Measurements from ENCODE around the gene NIN. TPM values are rescaled to one million over a fixed set of nuclear protein-coding genes. Genes with fewer than 3 reads are reported as not detected.
A peak's percentile ranks its signal among the peaks of the same experiment; 100 is the strongest.

The NIN gene
- total RNA-seq, 1 experiment from 2014 or later, result 31.5 TPM

DNA sequence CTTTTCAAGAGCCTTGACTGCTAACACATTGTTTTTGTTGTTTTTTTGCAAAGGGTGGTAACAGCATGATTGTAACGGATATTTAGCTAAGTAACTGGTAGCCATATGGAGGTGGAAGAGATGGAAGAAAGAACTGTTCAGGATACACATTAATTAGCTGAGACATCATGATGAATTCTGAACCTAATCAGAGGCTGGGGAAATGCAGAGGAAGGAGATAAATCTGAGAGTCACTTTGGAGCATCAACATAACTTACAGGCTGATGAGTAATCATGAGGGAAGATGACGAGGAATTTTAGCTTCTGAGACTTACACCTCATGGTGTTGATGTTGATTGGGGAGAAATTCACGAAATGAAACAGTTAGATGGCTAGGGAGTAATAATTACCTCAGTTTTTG lies 62.3 kb downstream of the NIN start:
- peak; percentile 37 for DNase-seq (ENCODE audit: low read depth)

DNA sequence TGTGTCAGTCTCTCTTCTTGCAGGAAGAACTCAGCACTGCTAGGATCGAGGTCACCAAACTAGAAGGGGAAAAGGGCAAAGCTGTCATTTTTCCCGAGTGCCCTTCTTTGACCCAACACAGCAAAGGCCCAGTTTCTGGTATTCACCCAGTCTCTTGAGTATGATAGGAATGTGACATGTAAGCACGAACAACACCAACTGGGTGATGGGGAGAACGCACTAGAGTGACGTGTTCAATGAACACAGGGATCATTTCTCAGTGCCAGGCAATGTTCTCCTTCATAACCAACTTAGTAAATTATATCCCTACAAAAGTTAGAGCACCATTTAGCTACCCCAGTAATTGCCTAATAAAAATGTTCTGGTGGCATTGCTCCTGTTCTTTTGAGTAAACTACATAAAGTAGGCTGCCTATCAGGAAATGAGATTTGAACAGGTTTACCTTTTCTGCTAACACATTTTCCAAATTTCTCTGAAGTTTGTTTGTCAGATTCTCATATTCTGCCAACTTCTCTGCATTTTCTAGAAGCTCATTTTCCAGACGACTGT lies 64.5 kb downstream of the NIN start:
- DNase-seq (ENCODE audit: low read depth), result no peak

DNA sequence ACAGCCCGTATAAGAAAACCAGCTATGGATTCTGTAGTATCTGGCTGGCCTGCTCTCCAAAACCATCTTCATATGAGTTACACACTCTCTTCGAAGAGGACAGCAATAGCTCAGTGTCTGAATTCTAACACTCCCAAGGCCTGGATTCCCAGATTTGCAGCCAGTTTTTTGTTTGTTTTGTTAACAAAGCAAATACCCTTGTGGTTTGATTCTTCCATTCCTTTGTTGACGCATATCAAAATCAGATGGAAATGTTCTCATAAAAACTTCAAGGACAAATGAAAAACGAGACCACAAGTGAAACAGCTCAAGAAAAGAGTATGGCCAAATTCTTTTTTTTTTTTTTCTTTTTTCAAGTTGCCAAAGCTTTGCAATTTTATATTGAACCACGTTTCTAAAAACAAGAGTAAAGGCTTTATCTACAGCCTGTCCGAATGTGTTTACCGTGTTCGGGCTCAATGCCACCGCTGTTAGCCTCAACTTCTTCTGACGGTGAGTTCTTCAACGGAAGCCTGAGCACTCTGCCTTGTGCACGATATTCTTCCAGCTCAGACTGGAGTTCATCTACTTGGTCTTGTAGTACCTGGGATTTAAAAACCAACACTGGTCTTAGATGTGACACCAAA lies 67.5 kb downstream of the NIN start:
- DNase-seq (ENCODE audit: low read depth), result no peak

DNA sequence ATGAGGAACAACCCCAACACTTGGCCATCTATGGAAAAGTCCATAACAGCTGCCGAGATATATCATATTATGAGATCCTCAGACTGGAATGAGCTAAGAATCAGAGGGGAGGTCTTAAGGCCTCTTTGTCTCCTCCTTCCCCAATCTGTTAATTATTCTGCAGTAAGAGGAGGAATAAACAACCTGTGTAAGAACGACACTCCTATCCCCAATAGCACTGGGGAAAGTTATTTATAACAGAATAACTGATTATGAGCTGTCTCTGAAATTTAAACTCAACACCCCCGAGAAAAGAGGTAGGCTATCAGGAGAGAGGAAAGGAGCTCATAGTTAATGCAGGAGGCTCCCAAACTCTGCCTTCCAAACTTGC lies 68.0 kb downstream of the NIN start:
- DNase-seq (ENCODE audit: low read depth), result no peak

DNA sequence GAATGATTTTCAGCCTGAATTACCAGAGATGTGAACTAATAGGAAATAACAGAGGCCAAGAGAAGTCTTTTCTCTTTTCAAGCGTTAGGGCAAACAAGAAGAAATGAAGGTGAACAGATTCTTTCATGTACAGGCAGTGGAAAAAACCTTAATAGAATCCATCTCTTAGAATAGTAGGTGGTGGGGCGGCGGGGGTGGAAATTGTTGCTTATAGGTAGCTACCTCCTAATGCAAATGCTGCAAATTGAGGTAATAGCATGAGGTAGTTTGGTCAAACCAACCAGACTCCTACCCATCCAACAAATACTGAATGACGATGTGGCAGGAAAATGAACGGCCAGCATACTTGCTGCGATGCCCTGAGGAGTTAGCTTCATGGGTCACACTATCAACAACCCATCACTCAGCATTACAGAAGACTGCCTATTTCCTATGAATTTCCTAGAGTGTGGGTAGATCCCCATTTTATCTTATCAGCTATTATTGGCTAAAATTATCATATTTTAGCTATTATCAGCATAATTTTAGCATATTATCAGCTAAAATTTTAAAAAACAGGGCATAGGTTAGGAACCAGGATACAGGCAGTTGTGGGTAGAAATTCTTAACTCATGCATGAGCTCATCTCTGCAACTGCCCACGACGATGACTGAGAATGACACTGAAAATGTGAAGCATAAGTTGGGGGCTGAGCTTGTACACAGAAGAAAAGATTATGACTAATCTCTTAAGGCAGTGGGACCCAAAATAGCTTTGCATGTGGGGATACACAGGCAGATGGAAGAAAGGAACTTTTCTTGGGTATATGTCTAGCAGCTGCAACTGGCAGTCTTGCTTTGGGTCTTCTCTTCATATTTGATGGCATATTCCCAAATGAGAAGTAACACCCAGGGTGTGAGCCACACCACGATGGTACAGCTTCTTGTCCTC lies 68.7 kb downstream of the NIN start:
- peak; percentile 85 for DNase-seq (ENCODE audit: low read depth)

DNA sequence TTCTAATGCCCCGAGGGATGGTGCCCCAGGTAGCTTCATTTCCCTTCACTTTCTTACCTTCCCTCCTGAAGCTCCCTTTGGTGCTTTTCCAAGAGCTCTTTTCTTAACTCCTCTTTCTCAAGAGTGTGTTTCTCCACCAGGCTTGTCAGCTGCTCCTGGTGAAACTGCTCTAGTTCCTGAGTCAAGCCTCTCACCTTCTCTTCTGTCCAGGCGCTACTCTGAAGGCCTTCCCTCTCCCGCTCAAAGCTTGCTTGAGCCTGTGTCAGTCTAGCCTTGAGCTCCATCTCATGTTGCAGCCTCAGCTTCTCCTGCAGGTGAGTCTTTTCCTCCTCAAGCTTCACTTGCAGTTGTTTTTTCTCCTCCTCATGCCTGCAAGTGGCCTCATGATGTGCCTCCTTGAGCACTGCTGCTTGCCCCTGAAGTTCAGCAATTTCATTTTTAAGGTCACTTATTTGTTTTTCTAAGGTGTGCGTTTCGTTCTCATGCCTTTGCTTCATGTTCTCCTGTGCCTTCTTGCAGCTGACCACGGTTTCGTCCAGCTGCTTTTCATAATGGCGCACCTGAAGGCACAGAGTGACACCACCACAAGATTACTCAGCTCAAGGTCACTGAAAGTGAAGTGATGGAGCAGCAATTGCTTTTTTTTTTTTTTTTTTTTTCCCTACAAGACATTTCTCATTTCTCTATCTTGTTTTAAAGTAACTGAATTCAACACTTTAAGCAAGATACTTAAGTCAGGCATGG lies 71.0 kb downstream of the NIN start:
- no peak for DNase-seq (ENCODE audit: low read depth)

DNA sequence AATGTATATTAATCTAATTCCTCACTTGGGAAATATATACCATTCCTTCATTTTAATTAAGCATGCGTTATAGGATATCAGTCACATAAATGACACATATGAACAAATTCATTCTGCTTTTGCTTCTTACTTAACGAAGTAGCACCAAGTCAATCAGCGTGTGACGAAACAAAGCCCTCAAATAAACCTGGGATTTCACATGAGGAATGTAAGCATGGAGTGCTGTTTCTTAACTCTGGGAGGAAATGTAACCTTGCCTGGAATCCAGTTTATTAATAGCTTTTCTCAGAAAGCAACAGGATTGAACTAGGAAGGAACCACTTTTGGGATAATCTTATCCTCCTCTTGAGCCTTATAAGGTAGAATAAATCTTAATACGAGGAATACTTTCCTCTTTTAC lies 72.0 kb downstream of the NIN start:
- DNase-seq (ENCODE audit: low read depth), result no peak

DNA sequence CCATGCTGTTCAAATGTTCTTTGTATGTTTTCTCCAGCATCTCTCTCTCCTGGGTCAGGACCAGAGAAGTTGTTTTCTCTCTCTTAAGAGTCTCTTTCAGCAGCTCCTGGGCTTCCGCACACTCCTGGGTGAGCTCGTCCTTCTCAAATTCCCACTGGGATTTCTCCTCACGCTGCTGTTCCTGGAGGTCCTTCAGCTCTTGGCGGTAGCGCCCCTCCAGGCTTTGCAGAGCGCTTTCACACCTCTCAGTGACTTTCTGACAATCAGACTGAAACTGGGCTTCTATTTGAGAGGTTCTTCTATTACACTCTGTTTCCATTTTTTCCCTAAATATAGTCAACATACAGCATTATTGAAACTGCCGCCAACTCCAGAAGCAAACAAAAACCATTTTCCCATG lies 72.7 kb downstream of the NIN start:
- DNase-seq (ENCODE audit: low read depth), result no peak

DNA sequence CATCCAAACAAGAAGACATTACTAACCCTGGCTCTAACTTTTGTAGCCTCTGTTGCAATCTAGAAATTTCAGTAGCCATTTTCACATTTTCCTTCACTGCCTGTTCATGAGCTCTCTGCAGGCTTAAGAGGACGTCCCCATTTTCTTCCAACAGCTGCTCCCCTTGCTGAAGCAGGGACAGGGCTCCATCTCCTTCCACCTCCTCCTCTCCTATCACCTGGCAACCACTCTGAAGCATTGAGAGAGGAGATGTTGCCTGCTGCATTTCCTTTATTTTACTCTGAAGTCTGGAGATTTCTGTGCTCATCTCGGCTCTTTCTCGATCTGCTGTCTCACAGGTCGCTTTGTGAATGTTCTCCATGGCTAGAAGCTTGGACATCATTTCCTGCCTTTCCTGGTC lies 73.3 kb downstream of the NIN start:
- no peak for DNase-seq (ENCODE audit: low read depth)

DNA sequence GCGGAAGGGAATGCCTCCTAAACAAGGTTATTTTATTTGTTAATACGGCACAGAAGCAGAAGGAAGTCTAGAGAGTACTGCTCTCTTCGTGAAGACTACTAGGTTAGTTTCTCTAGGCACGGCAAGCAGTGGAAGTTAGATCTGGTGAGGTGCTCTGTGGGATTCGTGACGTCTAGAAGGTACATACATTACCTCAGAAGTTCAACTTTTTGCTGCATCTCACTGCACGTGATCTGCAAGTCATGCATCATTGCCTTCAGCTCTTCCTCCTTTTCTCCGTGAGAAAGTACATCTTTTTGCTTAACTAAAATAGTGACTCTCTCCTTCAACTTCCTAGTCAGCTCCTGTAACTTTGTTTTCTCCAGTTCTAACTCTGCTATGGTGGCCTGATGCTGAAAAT lies 74.7 kb downstream of the NIN start:
- DNase-seq (ENCODE audit: low read depth), result no peak

DNA sequence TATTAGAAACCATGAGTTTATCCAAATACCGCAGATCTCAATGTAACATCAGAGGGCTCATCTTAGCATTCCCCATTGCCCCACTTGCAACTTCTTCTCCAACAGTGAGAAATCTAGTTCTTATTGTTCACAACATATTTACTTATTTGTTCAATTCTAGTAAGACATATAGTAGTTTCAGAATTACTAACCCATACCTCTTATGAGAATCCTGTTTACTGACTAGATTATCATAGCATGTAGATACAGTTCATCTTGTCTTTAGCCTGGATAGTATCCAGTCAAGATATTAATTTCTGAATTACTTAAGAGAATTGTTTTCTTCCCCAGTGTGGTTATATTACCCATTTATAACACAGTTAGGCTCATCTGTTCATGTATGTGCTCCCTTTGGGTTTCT lies 80.6 kb downstream of the NIN start:
- no peak for DNase-seq (ENCODE audit: low read depth)

DNA sequence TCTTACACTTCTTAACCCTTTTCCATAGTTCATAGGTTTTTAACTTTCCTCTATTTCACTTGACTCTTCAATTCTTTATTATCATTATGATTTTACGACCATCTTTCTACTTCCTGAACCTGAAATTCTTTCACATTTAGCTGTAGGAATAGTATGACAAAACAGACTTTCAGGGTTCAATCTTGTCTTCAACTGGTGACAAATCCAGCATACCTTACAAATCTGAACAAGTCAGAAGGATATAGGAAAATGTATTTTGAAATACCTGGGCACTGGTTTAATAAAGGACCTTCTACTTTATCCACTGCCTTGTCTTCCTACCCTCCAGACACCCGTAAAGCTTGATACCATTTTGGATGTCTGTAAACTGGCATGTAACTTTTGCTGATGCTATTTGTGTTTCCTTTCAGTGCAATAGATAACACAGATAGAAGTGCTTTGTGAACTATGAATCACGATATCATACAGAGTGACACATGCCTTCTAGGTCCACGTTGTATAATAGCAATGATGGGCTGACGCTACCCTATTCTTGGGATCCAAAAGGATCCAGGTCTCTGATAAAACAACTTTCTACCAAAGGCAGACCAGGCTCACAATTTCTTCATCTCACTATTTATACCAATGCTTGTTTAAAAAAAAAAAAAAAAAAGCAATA lies 85.4 kb downstream of the NIN start:
- DNase-seq (ENCODE audit: low read depth), result no peak

DNA sequence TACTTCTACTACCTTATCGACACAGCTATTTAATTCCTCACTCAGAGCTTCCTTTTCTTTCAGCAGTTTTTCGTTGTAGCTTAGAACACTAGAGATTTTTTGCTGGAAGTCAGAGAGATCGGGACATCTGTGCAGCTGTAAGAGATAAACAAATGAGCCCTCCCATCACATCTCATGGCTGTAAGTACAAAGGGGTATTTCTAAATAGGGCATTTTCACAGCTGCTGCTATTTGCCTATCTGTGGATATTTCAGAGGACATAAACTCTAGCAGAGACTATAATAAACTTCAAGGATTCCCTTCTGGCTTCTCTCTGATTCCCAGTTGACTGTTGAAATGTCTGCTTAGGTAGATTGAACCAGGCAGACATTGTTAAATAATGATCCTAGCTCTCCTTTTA lies 86.7 kb downstream of the NIN start:
- DNase-seq (ENCODE audit: low read depth), result no peak

DNA sequence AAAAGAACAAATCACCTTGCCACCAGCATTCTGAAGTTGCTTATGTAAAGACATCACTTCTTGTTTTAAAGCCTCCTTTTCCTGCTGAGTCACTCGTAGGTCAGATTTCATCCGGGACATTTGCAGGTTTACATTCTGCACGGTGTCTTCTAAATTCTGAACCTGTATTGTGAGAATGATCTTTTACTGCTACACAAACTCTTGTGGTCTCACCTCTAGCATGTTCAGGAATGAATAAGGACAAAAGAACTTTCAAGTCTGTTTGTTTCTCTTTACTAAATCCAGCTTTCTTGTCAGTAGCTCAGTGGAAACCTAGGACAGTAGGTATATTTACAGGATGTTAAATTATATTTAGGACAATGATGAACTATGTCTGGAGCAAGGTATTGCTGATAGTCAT lies 89.4 kb downstream of the NIN start:
- DNase-seq (ENCODE audit: low read depth), result peak; percentile 70

DNA sequence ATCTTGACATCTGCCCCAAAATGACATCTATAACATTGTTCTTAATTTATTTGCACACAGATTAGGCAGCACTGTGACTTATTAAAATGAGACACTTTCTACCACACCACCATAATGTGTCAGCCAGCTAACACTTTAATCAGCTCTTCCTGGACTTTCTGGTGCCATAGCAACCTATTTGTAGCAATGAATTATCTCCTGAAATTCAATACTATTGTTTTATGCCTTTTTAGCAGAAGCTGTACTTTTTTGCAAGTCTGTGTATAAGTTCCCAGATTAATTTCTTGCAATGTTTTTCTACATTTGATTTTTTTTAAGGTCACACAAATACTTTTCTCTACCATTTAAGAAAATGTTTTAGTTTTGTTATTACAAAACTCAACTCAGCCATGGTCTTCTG lies 90.1 kb downstream of the NIN start:
- DNase-seq (ENCODE audit: low read depth), result no peak

DNA sequence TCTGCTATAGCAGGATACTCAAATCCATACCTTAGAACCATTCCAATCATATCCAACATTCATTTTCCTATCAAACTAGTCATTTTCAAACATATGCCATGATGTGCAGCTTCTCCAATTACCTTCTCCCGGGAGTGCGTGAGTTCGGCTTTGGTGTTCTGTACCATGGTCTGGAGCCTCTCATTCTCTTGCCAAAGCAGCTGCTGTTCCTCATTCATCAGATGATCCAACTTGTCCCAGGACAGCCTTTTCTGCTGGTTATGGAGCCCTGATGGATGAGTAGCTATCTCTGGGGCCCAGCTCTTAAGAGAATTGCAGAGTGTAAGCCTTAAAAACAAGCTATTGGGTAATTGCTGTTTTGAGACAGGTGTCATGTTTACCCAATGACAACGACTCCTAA lies 91.8 kb downstream of the NIN start:
- no peak for DNase-seq (ENCODE audit: low read depth)

DNA sequence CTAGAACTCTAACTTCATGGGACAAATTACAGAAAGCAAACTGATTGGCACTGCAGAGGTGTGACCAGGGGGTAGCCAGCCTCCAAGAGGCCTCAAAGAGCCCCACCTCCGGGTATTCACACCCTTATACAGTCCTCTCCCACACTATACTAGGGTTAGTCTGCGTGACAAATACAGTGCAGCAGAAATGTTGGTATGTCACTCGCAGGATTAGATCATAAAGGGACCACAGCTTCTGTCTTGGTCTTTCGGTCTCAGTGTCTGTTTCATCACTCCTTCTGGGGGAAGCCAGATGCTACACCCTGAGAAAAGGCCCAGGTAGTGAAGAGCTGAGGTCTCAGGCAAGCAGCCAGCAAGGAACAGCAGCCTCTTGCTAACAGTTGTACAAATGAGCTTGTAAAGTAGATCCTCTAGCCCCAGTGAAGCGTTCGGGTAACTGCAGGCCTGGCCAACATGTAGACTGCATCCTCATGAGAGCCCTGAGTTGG lies 94.0 kb downstream of the NIN start:
- no peak for DNase-seq (ENCODE audit: low read depth)

DNA sequence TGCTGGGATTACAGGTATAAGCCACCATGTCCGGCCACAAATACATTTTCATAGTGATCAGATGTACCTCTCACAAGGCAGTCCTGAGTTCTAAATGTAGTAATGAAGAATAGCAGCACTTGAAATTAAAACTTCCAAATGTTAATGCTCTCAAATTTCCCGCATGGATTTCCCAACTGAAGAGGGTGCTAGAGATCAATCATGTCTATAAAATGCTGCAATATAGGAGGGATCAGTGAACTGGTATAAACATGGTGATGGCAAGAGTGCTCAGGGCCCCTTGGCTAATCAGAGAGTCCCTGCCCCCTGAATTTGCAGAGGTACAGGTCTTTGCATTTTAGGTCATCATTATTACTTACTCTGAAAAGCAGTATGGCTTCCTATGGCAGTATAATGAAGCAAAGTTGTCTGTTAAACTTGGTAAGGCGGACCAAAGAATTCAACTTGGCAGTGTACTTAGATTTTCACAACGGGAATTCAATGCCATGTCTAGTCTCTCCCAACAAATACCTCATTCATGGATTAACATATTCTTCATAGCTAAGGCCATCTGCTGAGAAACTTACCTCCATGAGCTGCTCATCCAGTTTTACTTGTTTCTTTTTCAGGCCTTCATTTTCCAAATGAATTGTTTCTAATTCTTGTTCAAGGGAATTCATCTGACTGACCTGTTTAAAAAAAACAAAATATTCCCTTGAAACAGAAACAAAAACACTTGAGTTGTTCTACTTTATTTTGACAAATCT lies 95.8 kb downstream of the NIN start:
- no peak for DNase-seq (ENCODE audit: low read depth)

DNA sequence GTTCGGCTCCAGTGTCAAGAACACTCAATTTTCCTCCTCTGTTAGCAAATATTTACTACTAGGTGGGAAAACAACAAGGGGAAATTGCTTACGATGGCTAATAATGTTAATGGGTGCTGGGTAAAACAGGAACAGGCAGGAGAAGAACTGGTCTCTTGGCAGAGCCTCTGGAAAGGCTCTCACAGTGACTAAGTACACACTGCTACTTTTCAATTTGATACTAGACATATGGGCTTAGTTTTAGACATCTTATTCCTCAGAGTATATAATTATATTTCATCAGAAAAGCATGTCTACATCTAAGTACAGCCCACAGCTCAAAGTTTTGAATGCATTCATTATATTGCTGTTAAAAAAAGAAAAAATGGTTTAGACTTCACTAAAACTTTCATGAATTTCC lies 97.5 kb downstream of the NIN start:
- DNase-seq (ENCODE audit: low read depth), result no peak

DNA sequence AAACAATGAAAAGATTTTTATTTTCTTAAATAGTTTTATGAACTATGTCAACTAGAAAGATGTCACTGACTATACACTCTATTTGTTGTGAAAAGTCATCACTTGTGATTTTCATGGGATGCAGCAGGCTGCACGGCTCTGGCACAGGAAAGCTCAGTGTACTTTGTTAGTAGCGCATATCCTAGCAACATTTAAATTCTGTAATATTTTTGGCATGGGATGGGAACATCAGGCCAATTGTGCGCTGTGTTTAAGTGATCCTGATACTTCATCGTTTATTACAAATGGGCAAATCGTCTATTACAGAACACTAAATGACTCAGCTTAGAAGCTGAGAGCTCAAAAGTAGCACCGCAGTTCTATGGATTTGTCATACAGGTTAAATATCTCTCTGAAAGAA lies 102.1 kb downstream of the NIN start:
- DNase-seq (ENCODE audit: low read depth), result no peak

Measured in HT1080 (cell line).